AG20443 (cell line): ENCODE measurements around the gene TPRG1L.
A peak's percentile ranks its signal among the peaks of the same experiment; 100 is the strongest.
"Not testable (repeated sequence)": the region's sequence is repeated elsewhere in the genome, so short reads cannot be mapped to it uniquely, and the experiment has no call there.

Source experiments
- DNase-seq: peaks from one replicate; pipeline ENCODE4 v3.0.0; 2012; ENCODE audit warnings: low spot score, mixed read lengths

Gene TPRG1L

GRCh38 chr1:3624200-3625136 is at the start of gene TPRG1L:
TPRG1L (plus strand) TSS chr1:3625015; CDS start chr1:3625073, 58 bp downstream.
- DNase-seq = peak; percentile 100

DNA sequence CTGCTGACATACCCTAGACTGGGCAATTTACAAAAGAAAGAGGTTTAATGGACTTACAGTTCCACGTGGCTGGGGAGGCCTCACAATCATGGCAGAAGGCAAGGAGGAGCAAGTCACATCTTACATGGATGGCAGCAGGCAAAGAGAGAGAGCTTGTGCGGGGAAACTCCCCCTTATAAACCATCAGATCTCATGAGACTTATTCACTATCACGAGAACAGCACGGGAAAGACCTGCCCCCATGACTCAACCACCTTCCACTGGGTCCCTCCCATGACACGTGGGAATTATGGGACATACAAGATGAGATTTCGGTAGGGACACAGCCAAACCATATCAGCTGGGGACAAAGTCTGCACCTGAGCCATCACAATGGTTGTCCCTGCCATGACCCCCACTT is 49.3 kb upstream of the TPRG1L start:
- not testable (repeated sequence) for DNase-seq

DNA sequence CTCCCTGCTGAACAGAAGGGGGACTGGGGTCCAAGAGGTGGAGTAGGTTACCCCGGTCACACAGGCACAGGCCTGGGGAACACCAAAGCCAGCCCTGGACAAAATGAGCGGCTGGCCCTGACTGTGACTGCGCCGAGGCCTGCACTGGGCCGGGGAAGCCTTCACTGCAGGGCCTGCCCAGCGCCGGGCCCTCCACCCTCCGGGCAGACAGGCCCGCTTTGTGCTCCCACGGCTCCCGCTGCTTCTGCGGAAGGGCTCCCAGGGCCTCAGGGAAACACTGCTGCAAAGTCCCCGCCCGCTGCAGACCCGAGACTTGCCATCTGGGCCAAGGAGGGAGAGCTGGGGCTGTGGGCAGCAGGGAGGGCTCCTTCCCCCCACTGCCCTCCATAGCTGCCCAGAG is 48.8 kb upstream of the TPRG1L start:
- DNase-seq = no peak

DNA sequence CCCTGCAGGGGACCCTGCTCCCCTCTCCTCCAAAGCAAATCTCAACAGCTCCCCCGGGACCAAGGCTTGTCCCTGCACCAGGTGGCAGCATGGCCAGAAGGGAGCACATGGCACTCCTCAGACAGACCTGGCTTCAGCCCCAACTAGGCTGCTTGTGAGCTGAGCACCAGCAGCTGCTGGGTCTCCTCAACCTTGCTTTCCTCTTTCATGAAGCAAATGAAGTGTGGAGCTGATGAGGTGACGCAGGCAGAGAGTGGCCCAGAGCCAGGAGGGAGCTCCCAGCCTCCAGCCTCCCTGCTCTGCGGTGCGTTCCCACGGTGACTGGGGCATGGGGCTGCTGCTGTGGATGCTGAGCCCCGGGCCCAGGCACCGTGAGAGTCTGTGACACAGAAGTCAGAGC is 47.5 kb upstream of the TPRG1L start:
- DNase-seq = no peak

DNA sequence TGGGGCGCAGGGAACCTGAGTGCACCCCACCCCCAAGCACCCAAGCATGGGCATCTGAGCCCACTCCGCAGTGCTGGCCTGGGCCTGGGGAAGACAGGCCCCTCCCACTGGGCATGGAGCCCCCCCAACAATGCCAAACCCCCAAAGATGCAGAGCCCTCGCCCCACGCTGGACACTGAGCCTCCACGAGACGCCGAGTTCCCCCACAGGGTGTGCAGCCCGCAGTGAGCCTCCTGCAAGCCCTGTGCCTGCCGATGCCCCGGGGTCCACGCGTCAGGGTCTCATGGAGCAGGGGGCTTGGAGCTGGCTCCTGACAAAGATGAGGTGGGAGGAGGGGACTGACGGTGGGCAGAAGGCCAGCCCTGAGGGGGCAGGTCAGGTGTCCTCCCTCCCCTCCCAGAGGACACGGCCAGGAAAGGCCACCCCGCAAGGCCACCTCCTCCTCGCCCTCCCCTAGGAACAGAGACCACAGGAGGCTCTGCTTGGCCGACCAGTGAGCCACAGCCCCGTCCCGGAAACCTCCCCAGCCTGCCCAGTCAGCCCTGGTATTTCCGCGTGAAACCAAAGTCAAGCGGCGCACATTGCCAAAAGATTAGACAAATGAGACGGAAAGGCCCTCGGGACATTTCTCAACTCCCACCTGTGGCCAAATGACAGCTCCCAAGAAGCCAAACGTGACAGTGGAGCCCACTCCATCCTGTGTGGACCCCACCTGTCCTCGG is 46.9 kb upstream of the TPRG1L start:
- no peak for DNase-seq

- DNase-seq = no peak
Observed at GRCh38 chr1:3578433-3578805, 46.4 kb upstream of the TPRG1L start.

DNA sequence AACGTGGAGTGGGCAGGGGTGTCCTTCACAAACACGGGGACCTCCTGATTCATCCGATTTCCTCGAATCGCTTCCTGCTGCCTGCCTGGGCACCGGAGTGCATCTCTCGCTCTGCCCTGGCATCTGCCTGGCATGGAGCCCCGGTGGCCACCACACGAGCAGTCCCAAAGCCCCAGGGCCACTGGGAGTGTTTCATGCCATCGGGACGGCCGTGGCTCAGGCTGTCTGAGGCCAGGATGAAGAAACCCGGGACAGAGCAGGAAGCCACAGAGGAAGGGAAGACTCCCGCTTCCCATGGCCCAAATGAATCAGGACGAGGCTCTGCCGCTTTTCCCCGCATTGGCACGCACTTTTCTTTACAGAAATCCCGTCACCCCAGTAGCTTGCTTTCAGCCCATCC is 45.9 kb upstream of the TPRG1L start:
- no peak for DNase-seq

DNA sequence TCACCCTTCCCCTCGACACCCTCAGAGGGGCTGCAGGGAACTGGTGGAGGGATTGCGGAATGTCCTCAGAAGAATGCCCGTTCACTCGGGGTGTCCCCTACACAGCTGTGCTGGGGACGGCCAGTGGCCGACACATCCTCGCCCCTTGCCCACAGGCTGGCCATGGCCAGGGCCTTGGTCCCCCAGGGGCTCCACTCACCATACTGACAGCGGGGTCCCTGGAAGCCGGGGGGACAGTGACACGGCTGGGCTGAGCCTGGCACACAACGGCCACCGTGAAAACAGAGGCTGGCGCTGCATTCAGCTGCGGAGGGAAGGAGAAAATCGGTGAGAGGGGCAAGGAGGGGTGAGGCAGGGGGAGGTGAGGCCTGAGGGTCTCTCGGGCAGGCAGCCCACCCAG is 45.2 kb upstream of the TPRG1L start:
- no peak for DNase-seq

- no peak for DNase-seq
Observed at GRCh38 chr1:3580231-3580630, 44.6 kb upstream of the TPRG1L start.

- DNase-seq = no peak
Observed at GRCh38 chr1:3581296-3582036, 43.3 kb upstream of the TPRG1L start.

DNA sequence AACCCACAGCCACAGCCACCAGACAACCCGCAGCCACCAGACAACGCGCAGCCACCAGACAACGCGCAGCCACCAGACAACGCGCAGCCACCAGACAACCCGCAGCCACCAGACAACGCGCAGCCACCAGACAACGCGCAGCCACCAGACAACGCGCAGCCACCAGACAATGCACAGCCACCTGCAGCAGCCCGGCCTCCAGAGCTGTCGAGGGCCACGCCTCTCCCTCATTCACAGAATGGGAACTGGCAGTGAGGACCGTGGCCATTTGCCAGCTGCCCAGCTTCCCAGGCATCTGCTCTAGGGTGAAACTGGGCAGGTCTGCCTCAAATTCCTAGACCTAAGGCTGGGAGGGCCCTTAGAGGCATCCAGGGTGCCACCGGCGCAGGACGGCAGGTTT is 41.1 kb upstream of the TPRG1L start:
- not testable (repeated sequence) for DNase-seq

DNA sequence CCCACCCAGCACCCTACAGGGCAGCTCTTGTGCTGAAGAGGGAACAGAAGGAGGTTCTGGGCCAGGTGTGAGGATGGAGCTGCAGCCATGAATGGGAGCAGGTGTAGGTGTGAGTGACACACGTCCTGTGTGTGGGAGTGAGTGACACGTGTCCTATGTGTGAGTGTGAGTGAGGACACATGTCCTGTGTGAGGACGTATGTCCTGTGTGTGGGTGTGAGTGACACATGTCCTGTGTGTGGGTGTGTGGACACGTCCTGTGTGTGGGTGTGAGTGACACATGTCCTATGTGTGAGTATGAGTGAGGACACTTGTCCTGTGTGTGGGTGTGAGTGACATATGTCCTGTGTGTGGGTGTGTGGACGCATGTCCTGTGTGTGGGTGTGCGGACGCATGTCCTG is 39.9 kb upstream of the TPRG1L start:
- DNase-seq = no peak

- DNase-seq = not testable (repeated sequence)
Observed at GRCh38 chr1:3585353-3585868, 39.4 kb upstream of the TPRG1L start.

GRCh38 chr1:3585940-3586568 is 38.8 kb upstream of the TPRG1L start:
- DNase-seq = no peak

- no peak for DNase-seq
Observed at GRCh38 chr1:3586986-3587759, 37.6 kb upstream of the TPRG1L start.

GRCh38 chr1:3588395-3588794 is 36.4 kb upstream of the TPRG1L start:
- DNase-seq = no peak

GRCh38 chr1:3590139-3590763 is 34.6 kb upstream of the TPRG1L start:
- DNase-seq = no peak

DNA sequence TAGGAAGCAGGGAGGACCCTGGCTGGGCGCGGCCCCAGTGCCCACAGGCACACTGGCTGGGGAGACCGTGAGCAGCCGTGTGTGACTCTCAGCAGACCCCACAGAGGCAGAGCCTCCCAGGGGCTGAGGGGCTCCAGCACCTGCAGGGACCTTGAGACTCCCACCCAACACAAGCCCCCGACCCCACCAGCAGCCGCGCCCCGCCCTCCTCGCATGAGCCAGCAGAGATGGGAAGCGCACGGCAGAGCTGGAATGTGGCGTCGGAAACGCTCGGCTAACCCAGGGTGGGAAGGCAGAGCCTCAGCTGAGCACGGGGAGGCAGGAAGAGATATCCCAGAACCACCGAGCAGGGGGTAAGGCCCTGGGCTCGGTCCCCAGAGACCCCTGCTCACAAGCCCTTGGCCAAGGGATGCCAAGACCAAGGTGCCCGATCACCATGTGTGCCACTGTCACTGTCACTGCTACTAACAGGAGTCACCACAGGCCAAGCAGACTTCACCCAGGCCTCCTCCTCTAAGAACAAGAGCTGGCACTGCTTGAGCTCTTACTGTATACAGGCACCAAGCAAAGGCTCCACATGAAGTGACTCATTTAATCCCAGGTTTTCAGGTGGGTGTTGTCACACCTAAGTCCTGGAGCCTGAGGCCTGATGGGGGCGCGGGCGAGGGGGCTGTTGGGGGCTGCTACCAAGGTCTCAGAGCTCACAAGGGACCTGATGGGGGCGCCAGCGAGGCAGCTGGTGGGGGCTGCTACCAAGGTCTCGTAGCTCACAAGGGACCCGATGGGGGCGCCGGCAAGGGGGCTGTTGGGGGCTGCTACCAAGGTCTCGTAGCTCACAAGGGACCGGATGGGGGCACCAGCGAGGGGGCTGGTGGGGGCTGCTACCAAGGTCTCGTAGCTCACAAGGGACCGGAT is 33.6 kb upstream of the TPRG1L start:
- DNase-seq = no peak

GRCh38 chr1:3593334-3593733 is 31.5 kb upstream of the TPRG1L start:
- DNase-seq = no peak

DNA sequence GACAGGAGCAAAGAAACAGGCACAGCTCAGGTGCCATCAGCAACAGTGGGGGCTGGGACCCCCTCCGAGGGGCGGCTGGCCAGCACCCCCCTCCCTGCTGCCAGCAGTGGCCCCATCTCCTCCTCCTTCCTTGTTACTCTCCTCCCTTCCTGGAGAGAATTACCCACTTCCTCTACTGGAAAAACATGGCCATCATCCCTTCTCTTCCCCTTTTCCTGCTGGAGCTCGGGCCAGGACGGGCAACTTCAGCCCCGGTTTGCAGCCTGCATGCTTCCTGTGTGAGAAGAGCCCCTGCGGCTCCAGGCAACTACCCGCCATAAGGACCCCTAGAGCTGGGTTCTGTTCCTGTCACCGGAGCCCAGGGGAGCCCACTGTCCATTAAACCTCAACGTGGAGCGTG is 31.1 kb upstream of the TPRG1L start:
- DNase-seq = no peak
